ENCODE data around the gene ERRFI1.

Gene ERRFI1

DNA sequence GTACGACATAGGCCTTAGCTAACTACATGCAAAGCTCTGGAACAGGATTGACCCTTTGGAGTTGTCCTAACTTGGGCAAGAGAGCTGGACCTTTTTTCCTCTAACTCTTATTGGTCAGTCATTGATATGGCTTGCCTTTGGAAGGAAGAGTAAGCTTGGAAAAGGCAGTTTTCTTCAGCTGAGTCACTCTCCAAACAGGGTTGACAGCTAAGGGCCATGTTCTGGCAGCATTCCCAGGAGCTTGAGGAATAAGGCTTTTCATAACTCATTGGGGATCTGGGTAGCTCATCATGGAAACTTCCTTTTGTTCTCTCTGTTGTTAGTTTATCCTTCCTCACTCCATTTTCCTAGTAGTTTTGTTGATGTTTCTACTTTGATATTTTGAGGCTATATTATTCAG, 14.5 kb upstream of the ERRFI1 start:
- Histone ChIP-seq H3K4me2 (ENCODE audit: insufficient read depth, low read length) (no peak overlapping the region), H3K27me3 (ENCODE audit: insufficient read depth, low read length, poor library complexity) (no peaks in the 10 kb centered on the region), H3K4me3 (ENCODE audit: low read depth in 1 of 2, low read length in 2 of 2) (no peak overlapping the region), H3K27ac (ENCODE audit: low read length) (no peak overlapping the region), H2AFZ (ENCODE audit: low read depth, low read length) (no peak overlapping the region), H4K20me1 (ENCODE audit: insufficient read depth, low read length) (no peaks in the 10 kb centered on the region), H3K79me2 (ENCODE audit: insufficient read depth, low read length) (no peaks in the 10 kb centered on the region), H3K4me1 (ENCODE audit: insufficient read depth, low read length) (no peaks in the 10 kb centered on the region), H3K36me3 (ENCODE audit: insufficient read depth, low read length) (no peaks in the 10 kb centered on the region), H3K9me3 (ENCODE audit: insufficient read depth, low read length, severe bottlenecking) (no peaks in the 10 kb centered on the region), H3K9ac (ENCODE audit: low read depth, low read length) (no peak overlapping the region)
- ATAC-seq (ENCODE audit: insufficient read depth, low read depth) (no peak), DNase-seq (no peak)
- no peak for TF ChIP-seq EZH2 (IDR thresholded peaks at IDR 0.05; ENCODE audit: borderline replicate concordance, low read depth, low read length, severe bottlenecking)
- TF ChIP-seq, protein P1, sequence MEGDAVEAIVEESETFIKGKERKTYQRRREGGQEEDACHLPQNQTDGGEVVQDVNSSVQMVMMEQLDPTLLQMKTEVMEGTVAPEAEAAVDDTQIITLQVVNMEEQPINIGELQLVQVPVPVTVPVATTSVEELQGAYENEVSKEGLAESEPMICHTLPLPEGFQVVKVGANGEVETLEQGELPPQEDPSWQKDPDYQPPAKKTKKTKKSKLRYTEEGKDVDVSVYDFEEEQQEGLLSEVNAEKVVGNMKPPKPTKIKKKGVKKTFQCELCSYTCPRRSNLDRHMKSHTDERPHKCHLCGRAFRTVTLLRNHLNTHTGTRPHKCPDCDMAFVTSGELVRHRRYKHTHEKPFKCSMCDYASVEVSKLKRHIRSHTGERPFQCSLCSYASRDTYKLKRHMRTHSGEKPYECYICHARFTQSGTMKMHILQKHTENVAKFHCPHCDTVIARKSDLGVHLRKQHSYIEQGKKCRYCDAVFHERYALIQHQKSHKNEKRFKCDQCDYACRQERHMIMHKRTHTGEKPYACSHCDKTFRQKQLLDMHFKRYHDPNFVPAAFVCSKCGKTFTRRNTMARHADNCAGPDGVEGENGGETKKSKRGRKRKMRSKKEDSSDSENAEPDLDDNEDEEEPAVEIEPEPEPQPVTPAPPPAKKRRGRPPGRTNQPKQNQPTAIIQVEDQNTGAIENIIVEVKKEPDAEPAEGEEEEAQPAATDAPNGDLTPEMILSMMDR (IDR thresholded peaks at IDR 0.05; ENCODE audit: borderline replicate concordance, extremely low read depth, low read length, poor library complexity, severe bottlenecking): no peak

DNA sequence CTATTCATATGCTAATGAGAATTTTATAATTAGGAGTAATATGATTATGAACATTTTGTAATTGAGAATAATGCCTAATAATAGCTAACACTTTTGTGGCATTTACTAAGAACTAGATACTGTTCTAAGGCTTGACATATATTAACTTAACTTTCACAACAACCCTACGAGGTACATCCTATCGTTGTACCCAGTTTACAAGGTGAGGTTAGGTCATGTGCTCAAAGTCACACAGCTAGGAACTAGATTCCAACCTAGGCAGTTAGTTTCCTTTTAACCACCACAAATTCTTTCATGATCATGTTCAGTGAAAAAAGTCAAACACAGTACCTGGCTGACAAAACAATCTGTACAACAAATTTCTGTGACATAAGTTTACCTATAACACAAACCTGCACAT, 13.0 kb upstream of the ERRFI1 start:
- TF ChIP-seq EZH2 (IDR thresholded peaks at IDR 0.05; ENCODE audit: borderline replicate concordance, low read depth, low read length, severe bottlenecking): no peak
- TF ChIP-seq, protein P1 (IDR thresholded peaks at IDR 0.05; ENCODE audit: borderline replicate concordance, extremely low read depth, low read length, poor library complexity, severe bottlenecking): no peak
- no peak overlapping the region for H3K4me3 ChIP-seq (ENCODE audit: low read depth in 1 of 2, low read length in 2 of 2)
- no peaks in the 10 kb centered on the region for H3K79me2 ChIP-seq (ENCODE audit: insufficient read depth, low read length)
- no peak for DNase-seq
- no peaks in the 10 kb centered on the region for H3K27me3 ChIP-seq (ENCODE audit: insufficient read depth, low read length, poor library complexity)
- no peak overlapping the region for H3K4me2 ChIP-seq (ENCODE audit: insufficient read depth, low read length)
- no peak overlapping the region for H3K9ac ChIP-seq (ENCODE audit: low read depth, low read length)
- H3K36me3 ChIP-seq (ENCODE audit: insufficient read depth, low read length): no peaks in the 10 kb centered on the region
- no peaks in the 10 kb centered on the region for H4K20me1 ChIP-seq (ENCODE audit: insufficient read depth, low read length)
- H3K27ac ChIP-seq (ENCODE audit: low read length): no peak overlapping the region
- no peaks in the 10 kb centered on the region for H3K4me1 ChIP-seq (ENCODE audit: insufficient read depth, low read length)
- ATAC-seq (ENCODE audit: insufficient read depth, low read depth): no peak
- H2AFZ ChIP-seq (ENCODE audit: low read depth, low read length): no peak overlapping the region
- no peaks in the 10 kb centered on the region for H3K9me3 ChIP-seq (ENCODE audit: insufficient read depth, low read length, severe bottlenecking)

DNA sequence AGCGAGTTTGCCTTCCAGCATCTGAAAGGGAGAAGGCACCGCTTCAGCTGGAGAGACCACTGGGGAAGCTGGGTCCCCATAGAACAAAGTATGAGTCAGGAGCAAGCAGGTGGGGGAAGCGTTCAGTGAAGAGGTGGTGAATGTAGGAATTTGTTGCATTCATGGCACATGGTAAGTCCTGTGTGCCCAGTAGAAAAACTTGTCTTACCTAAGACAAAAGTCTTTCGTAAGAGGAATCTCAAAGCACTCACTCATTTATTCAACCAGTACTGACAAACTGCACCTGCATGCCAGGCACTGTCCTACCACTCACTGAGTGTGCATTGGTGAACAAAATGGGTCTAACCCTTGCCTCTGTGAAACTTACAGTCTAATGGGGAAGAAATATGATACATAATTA, 9.2 kb upstream of the ERRFI1 start:
- no peaks in the 10 kb centered on the region for H3K9me3 ChIP-seq (ENCODE audit: insufficient read depth, low read length, severe bottlenecking)
- TF ChIP-seq, protein P1 (IDR thresholded peaks at IDR 0.05; ENCODE audit: borderline replicate concordance, extremely low read depth, low read length, poor library complexity, severe bottlenecking): no peak
- TF ChIP-seq EZH2 (IDR thresholded peaks at IDR 0.05; ENCODE audit: borderline replicate concordance, low read depth, low read length, severe bottlenecking): no peak
- no peak overlapping the region for H3K4me2 ChIP-seq (ENCODE audit: insufficient read depth, low read length)
- DNase-seq: no peak
- H3K27me3 ChIP-seq (ENCODE audit: insufficient read depth, low read length, poor library complexity): no peaks in the 10 kb centered on the region
- no peak for ATAC-seq (ENCODE audit: insufficient read depth, low read depth)
- no peak overlapping the region for H3K4me3 ChIP-seq (ENCODE audit: low read depth in 1 of 2, low read length in 2 of 2)
- H3K4me1 ChIP-seq (ENCODE audit: insufficient read depth, low read length): no peaks in the 10 kb centered on the region
- no peak overlapping the region for H2AFZ ChIP-seq (ENCODE audit: low read depth, low read length)
- H3K27ac ChIP-seq (ENCODE audit: low read length): no peak overlapping the region
- H3K36me3 ChIP-seq (ENCODE audit: insufficient read depth, low read length): no peaks in the 10 kb centered on the region
- H4K20me1 ChIP-seq (ENCODE audit: insufficient read depth, low read length): no peaks in the 10 kb centered on the region
- no peaks in the 10 kb centered on the region for H3K79me2 ChIP-seq (ENCODE audit: insufficient read depth, low read length)
- H3K9ac ChIP-seq (ENCODE audit: low read depth, low read length): no peak overlapping the region

DNA sequence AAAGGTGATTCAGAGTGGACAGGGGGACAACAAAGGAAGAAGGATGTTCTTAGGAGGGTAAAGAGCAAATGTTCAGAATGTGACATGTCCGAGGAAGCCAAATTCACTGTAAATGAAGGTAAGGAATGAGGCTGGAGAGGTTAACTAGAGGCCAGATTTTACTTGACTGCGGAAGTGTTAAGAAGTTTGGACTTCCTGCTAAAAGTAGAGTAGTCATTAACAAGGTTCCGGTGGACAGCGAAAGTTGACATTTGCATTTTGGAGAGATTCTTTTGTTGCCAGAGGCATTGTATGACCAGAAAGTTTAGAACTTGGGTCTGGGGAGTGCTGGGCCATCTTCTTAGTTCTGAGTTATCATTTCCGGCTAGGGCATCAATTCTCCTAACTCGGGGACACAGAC, 7.2 kb upstream of the ERRFI1 start:
- H3K4me1 ChIP-seq (ENCODE audit: insufficient read depth, low read length): no peaks in the 10 kb centered on the region
- H4K20me1 ChIP-seq (ENCODE audit: insufficient read depth, low read length): no peaks in the 10 kb centered on the region
- ATAC-seq (ENCODE audit: insufficient read depth, low read depth) (no peak), DNase-seq (no peak)
- H3K4me3 ChIP-seq (ENCODE audit: low read depth in 1 of 2, low read length in 2 of 2): no peak overlapping the region
- no peaks in the 10 kb centered on the region for H3K27me3 ChIP-seq (ENCODE audit: insufficient read depth, low read length, poor library complexity)
- H3K36me3 ChIP-seq (ENCODE audit: insufficient read depth, low read length): no peaks in the 10 kb centered on the region
- H3K79me2 ChIP-seq (ENCODE audit: insufficient read depth, low read length): no peaks in the 10 kb centered on the region
- H3K4me2 ChIP-seq (ENCODE audit: insufficient read depth, low read length): no peak overlapping the region
- no peak overlapping the region for H2AFZ ChIP-seq (ENCODE audit: low read depth, low read length)
- H3K27ac ChIP-seq (ENCODE audit: low read length): no peak overlapping the region
- no peaks in the 10 kb centered on the region for H3K9me3 ChIP-seq (ENCODE audit: insufficient read depth, low read length, severe bottlenecking)
- no peak overlapping the region for H3K9ac ChIP-seq (ENCODE audit: low read depth, low read length)
- TF ChIP-seq, protein P1 (IDR thresholded peaks at IDR 0.05; ENCODE audit: borderline replicate concordance, extremely low read depth, low read length, poor library complexity, severe bottlenecking): no peak
- TF ChIP-seq EZH2 (IDR thresholded peaks at IDR 0.05; ENCODE audit: borderline replicate concordance, low read depth, low read length, severe bottlenecking): no peak

Data from DND-41 (cell line).